Activated naive CD4-positive, alpha-beta T cell treated with anti-CD3 and anti-CD28 coated beads for 36 hours (primary cell): ENCODE measurements around the gene ZNF117. TPM values are rescaled to one million over a fixed set of nuclear protein-coding genes. Genes with fewer than 3 reads are reported as not detected.
"Not testable (repeated sequence)": the region's sequence is repeated elsewhere in the genome, so short reads cannot be mapped to it uniquely, and the experiment has no call there.

Experiments
- CTCF ChIA-PET: fragments of 350-600 bp; sonication (Branson Sonifier 250); formaldehyde crosslinking; loops from one replicate; lab custom pipeline; 2021; ENCODE audit warnings: antibody characterized with exemption; lab: Charles Lee
- DNase-seq: peaks from one replicate; pipeline ENCODE4 v3.0.0-alpha.2; 2020
- H3K27ac Mint-ChIP-seq: one replicate; pipeline ENCODE4 v1.8.0; 2021; ENCODE audit warnings: mild to moderate bottlenecking, mixed read lengths
- H3K27me3 Mint-ChIP-seq: one replicate; pipeline ENCODE4 v1.8.0; 2021; ENCODE audit warnings: low read depth, mixed read lengths
- H3K36me3 Mint-ChIP-seq: one replicate; pipeline ENCODE4 v1.8.0; 2021; ENCODE audit warnings: low read depth, mixed read lengths
- H3K4me1 Mint-ChIP-seq: one replicate; pipeline ENCODE4 v1.8.0; 2021; ENCODE audit warnings: low read depth, mixed read lengths
- H3K4me3 Mint-ChIP-seq: one replicate; pipeline ENCODE4 v1.8.0; 2021; ENCODE audit warnings: mild to moderate bottlenecking, moderate library complexity, mixed read lengths
- H3K9me3 Mint-ChIP-seq: one replicate; pipeline ENCODE4 v1.8.0; 2021; ENCODE audit warnings: mixed read lengths
- intact Hi-C: fragments of 100-400 bp; cut with micrococcal nuclease; formaldehyde crosslinking; loops from one replicate; pipeline ENCODE4 v1.15.1; 2023
- total RNA-seq, 2 experiments: library from RNA; stranded (reverse); gene quantifications; one replicate each; pipeline ENCODE4 v1.2.3, GENCODE V29; 2021

The ZNF117 gene
- total RNA-seq, 2 experiments from 2014 or later = 1.7 to 1.8 TPM

DNA sequence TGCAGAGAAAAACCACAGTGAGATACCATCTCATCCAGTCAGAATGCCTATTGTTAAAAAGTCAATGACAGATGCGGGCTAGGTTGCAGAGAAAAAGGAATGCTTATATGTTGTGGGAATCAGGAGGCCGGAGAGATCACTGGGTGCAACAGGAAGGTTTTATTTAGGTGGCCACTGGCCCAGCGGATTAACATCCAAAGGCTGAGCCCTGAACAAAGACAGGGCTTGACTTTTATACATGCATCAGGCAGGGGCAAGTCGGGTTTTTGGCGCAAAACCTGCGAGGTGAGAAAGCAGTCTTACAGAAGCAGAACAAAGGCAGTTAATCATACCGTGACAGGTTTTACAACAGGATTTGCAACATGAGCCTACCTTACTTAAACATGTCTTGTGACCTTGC lies 620 bp downstream of the ZNF117 start:
- Mint-ChIP-seq H3K27ac (no peak overlapping the region), H3K36me3 (peaks cover 56% of the 10 kb centered on the region), H3K27me3 (no peaks in the 10 kb centered on the region), H3K9me3 (peaks cover 74% of the 10 kb centered on the region), H3K4me3 (no peak overlapping the region), H3K4me1 (no peaks in the 10 kb centered on the region)
- CTCF ChIA-PET = no interaction called here
- no peak for DNase-seq
- intact Hi-C loops = no loop called here

GRCh38 chr7:64978497-64979203 lies 12.2 kb downstream of the ZNF117 start:
- CTCF ChIA-PET = no interaction called here
- H3K4me3 Mint-ChIP-seq = no peak overlapping the region
- peaks cover 48% of the 10 kb centered on the region for H3K36me3 Mint-ChIP-seq
- no peak for DNase-seq
- H3K27me3 Mint-ChIP-seq = no peaks in the 10 kb centered on the region
- no peaks in the 10 kb centered on the region for H3K4me1 Mint-ChIP-seq
- intact Hi-C loops = no loop called here
- H3K9me3 Mint-ChIP-seq = peaks cover 55% of the 10 kb centered on the region
- no peak overlapping the region for H3K27ac Mint-ChIP-seq

DNA sequence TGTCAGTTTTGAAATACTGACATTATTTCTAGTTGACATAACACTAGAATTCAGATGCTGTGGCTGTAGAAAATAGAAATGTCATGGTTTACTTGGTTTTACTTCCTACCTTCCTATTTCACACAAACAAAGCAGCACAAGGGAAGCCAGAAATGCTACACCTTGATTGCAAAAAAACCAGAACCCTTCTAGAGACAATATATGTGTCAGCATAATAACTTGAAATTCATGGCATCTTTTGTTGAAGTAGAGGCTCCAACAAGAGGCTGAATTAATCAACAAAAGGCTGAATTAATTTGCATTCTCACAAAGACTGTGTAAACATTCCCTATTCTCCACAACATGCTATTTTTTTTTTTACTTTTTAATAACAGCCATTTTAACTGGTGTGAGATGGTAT lies 25.2 kb downstream of the ZNF117 start:
- intact Hi-C loops = no loop called here
- H3K4me3 Mint-ChIP-seq = no peak overlapping the region
- H3K27me3 Mint-ChIP-seq = peaks cover 5% of the 10 kb centered on the region
- H3K36me3 Mint-ChIP-seq = peaks cover 5% of the 10 kb centered on the region
- H3K9me3 Mint-ChIP-seq = peaks cover 19% of the 10 kb centered on the region
- H3K4me1 Mint-ChIP-seq = no peaks in the 10 kb centered on the region
- no peak overlapping the region for H3K27ac Mint-ChIP-seq
- no peak for DNase-seq
- CTCF ChIA-PET = no interaction called here

DNA sequence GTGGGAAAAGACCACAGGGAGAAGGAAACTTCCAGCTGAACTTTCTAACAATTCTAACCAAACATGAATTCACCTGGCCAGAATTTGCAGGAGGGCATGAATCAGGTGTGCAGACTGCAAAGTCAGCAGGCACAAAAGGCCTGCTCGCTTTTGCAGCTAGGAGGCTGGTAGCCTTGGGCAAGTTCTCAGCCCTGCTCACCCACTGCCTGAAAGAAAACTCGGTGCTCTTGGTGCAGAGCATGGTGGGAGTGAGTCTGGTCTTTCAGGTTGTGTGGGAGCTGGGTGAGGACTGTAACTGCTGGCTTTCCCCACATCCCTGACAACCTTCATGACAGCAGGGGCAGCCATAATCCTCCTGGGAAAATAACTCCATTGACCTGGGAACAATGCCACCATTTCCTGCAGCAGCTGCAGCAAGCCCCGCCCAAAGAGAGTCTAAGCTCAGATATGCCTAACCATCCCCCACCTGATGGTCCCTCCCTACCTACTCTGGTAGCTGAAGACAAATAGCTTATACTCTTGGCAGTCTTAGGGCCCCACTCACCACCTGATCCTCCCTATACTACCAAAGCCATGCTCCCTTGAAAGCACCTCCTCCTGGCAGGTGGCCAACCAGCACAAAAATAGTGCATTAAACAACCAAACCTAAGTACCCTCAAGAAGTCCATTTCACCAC lies 31.6 kb downstream of the ZNF117 start:
- intact Hi-C loops = loop anchor here (10.0 kb wide), 1 partner anchor 486 kb away; no protein-coding TSS in a partner anchor
- no peak overlapping the region for H3K27ac Mint-ChIP-seq
- H3K36me3 Mint-ChIP-seq = no peaks in the 10 kb centered on the region
- no peaks in the 10 kb centered on the region for H3K4me1 Mint-ChIP-seq
- peaks cover 3% of the 10 kb centered on the region for H3K9me3 Mint-ChIP-seq
- H3K4me3 Mint-ChIP-seq = no peak overlapping the region
- peaks cover 13% of the 10 kb centered on the region for H3K27me3 Mint-ChIP-seq
- CTCF ChIA-PET = no interaction called here
- no peak for DNase-seq

DNA sequence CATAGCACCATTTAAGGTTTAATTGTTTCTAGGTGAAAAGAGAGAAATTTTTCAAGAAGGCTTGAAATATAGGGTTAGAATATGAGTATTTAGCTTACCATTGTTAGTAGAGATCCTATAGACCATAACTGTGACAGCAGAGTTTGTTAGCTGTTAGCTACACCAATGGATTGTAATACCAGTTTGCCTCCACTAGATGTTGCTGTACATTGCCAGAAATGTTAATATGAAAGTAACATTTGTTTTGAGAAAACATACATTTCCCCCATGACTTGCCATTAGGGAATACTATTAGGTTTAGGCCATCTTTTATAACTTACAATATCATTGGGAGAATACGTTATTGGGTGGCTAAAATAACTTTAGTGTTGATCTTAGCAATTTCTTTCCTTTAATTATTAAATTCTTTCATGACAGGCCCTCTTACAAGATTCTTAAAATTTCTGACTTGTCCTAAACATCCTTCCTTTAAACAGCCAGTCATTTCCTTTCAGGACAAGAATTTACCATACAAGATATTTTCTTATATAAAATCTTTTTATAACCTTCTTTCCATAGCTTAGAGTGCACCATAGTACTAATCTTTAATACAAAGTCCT lies 39.5 kb downstream of the ZNF117 start:
- no peak for DNase-seq
- no peak overlapping the region for H3K27ac Mint-ChIP-seq
- peaks cover 3% of the 10 kb centered on the region for H3K4me1 Mint-ChIP-seq
- CTCF ChIA-PET = interaction anchor here (0.5 to 2.0 kb wide), 7 partner anchors 11 to 356 kb away, joined by 3 to 11 read pairs (median 3); no protein-coding TSS in a partner anchor
- no peak overlapping the region for H3K4me3 Mint-ChIP-seq
- intact Hi-C loops = loop anchor here (1.0 to 10.0 kb wide), 5 partner anchors 49 to 493 kb away; partner anchors contain the start of gene ZNF273
- peaks cover 37% of the 10 kb centered on the region for H3K27me3 Mint-ChIP-seq
- no peaks in the 10 kb centered on the region for H3K36me3 Mint-ChIP-seq
- no peaks in the 10 kb centered on the region for H3K9me3 Mint-ChIP-seq

DNA sequence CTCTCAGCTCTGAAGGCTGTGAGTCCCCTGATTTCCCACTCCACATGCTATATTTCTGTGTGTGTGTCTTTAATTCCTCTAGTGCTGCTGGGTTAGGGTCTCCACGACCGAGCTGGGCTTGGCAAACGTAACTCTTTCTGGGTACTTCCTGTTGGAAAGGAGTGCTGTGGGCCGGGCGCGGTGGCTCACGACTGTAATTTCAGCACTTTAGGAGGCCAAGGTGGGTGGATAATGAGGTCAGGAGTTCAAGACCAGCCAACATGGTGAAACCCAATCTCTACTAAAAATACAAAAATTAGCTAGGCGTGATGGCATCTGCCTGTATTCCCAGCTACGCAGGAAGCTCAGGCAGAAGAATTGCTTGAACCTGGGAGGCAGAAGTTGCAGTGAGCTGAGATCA lies 40.2 kb downstream of the ZNF117 start:
- not testable (repeated sequence) for H3K4me3 Mint-ChIP-seq, H3K9me3 Mint-ChIP-seq, H3K4me1 Mint-ChIP-seq, DNase-seq, H3K27ac Mint-ChIP-seq, H3K36me3 Mint-ChIP-seq
- CTCF ChIA-PET = interaction anchor here (0.5 to 2.0 kb wide), 6 partner anchors 11 to 357 kb away, joined by 3 to 11 read pairs (median 3); no protein-coding TSS in a partner anchor
- H3K27me3 Mint-ChIP-seq = peaks cover 43% of the 10 kb centered on the region
- intact Hi-C loops = loop anchor here (1.0 to 10.0 kb wide), 5 partner anchors 48 to 494 kb away; partner anchors contain the start of gene ZNF273

- H3K4me1 Mint-ChIP-seq, H3K27ac Mint-ChIP-seq, H3K36me3 Mint-ChIP-seq, H3K4me3 Mint-ChIP-seq, intact Hi-C loops, CTCF ChIA-PET, H3K9me3 Mint-ChIP-seq, DNase-seq: not testable (repeated sequence)
- H3K27me3 Mint-ChIP-seq = peaks cover 52% of the 10 kb centered on the region
Observed at GRCh38 chr7:64948774-64949173, 42.1 kb downstream of the ZNF117 start.

DNA sequence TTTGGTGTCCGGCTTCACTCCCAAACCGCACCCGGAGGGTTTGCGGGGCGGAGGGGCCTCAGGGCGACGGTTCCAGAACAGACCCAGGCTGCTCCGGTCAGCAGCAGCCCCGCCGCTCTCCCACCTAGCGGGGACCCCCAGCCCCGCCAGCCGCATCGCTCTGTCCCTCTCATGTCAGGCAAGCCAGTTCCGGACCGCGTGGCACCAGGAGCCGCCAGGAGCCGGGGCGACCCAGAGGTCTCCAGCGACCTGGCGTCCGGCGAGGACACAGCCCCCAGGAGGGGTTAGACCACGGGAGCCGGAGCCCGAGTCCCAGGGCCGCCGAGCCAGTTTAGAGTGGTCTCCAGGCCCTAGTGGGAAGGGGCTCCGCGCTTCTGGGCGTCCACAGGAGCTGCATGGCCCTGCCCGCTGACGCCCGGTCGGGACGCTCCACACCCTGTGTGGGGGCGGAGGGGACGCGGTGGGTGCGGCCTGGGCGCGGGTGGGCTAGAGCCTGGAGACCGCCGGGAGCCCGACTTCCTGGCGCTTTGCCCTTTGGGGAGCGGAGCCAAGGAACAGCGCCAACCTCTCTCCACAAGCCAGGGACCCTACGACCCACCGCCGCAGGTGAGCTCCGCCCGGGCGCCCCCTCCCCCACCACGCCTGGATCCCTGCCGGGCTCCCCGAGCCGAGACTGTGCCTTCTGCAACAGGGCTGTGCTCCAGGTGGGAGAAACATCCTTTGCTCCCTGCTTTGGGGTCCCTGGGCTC lies 43.4 kb downstream of the ZNF117 start:
- intact Hi-C loops = loop anchor here (2.0 kb wide), 1 partner anchor 309 kb away; no protein-coding TSS in a partner anchor
- H3K36me3 Mint-ChIP-seq = no peaks in the 10 kb centered on the region
- H3K27me3 Mint-ChIP-seq = peaks cover 50% of the 10 kb centered on the region
- no peak overlapping the region for H3K27ac Mint-ChIP-seq
- peaks cover 3% of the 10 kb centered on the region for H3K4me1 Mint-ChIP-seq
- DNase-seq = no peak
- no peak overlapping the region for H3K4me3 Mint-ChIP-seq
- CTCF ChIA-PET = interaction anchor here (0.6 to 1.8 kb wide), 2 partner anchors 59 kb away, joined by 3 to 5 read pairs; no protein-coding TSS in a partner anchor
- no peaks in the 10 kb centered on the region for H3K9me3 Mint-ChIP-seq

GRCh38 chr7:64946772-64947171 lies 44.1 kb downstream of the ZNF117 start:
- intact Hi-C loops = loop anchor here (1.0 to 2.0 kb wide), 2 partner anchors 58 to 308 kb away; no protein-coding TSS in a partner anchor
- H3K36me3 Mint-ChIP-seq = no peaks in the 10 kb centered on the region
- CTCF ChIA-PET = interaction anchor here (1.8 kb wide), 1 partner anchor 59 kb away, joined by 5 read pairs; no protein-coding TSS in a partner anchor

GRCh38 chr7:64945503-64946175 lies 45.2 kb downstream of the ZNF117 start:
- no peak overlapping the region for H3K4me3 Mint-ChIP-seq
- peaks cover 46% of the 10 kb centered on the region for H3K27me3 Mint-ChIP-seq
- peaks cover 2% of the 10 kb centered on the region for H3K9me3 Mint-ChIP-seq
- H3K27ac Mint-ChIP-seq = no peak overlapping the region
- peaks cover 3% of the 10 kb centered on the region for H3K4me1 Mint-ChIP-seq
- CTCF ChIA-PET = interaction anchor here (0.6 to 1.8 kb wide), 3 partner anchors 16 to 301 kb away, joined by 3 to 5 read pairs (median 4); no protein-coding TSS in a partner anchor
- intact Hi-C loops = loop anchor here (1.0 to 2.0 kb wide), 2 partner anchors 57 to 307 kb away; no protein-coding TSS in a partner anchor
- no peak for DNase-seq
- H3K36me3 Mint-ChIP-seq = no peaks in the 10 kb centered on the region

More at GRCh38 chr7:64946772-64947171, 44.1 kb downstream of the ZNF117 start:
- Mint-ChIP-seq H3K27ac (no peak overlapping the region), H3K4me1 (peaks cover 3% of the 10 kb centered on the region), H3K27me3 (peaks cover 49% of the 10 kb centered on the region), H3K4me3 (no peak overlapping the region), H3K9me3 (peaks cover 2% of the 10 kb centered on the region)
- DNase-seq = peak; percentile 58
